Choroid plexus epithelial cell (primary cell): ENCODE results near the gene TEAD3.

Source experiments
- DNase-seq: peaks from one replicate; pipeline ENCODE4 v3.0.0-alpha.2; 2010; ENCODE audit warnings: low read depth
- H3K4me3 ChIP-seq: 2 replicates; pipeline ENCODE4 v1.5.1; 2011; ENCODE audit warnings: low read depth, mild to moderate bottlenecking, control low read depth, low read length, moderate library complexity
- TF ChIP-seq, protein P1 (sequence below): conservative IDR thresholded peaks from 2 replicates; pipeline ENCODE4 v1.5.1; 2011; ENCODE audit warnings: low read depth, mild to moderate bottlenecking, control low read depth, inconsistent platforms, low read length, moderate library complexity

The TEAD3 gene

DNA sequence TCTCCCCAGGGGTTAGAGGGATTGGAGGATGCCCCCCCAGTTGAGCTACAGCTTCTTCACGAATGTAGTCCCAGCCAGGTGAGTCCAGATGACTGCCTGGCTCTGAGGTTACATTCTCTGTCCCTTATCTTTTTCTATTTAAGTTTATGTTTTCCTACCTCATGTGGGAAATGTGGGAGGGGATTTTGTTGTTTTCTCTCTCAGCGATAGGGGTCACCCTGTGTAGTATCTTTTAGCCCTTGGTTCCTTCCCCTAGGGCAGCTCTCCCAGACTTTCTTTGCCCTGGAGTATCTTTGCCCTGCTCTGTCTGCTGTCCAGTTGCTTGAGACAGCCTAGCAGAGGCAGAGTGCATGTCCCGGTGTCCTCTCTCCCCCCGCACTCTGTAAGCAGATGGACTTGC lies 39.0 kb downstream of the TEAD3 start:
- no peak for DNase-seq
- H3K4me3 ChIP-seq: no peak overlapping the region
- TF ChIP-seq, protein P1, sequence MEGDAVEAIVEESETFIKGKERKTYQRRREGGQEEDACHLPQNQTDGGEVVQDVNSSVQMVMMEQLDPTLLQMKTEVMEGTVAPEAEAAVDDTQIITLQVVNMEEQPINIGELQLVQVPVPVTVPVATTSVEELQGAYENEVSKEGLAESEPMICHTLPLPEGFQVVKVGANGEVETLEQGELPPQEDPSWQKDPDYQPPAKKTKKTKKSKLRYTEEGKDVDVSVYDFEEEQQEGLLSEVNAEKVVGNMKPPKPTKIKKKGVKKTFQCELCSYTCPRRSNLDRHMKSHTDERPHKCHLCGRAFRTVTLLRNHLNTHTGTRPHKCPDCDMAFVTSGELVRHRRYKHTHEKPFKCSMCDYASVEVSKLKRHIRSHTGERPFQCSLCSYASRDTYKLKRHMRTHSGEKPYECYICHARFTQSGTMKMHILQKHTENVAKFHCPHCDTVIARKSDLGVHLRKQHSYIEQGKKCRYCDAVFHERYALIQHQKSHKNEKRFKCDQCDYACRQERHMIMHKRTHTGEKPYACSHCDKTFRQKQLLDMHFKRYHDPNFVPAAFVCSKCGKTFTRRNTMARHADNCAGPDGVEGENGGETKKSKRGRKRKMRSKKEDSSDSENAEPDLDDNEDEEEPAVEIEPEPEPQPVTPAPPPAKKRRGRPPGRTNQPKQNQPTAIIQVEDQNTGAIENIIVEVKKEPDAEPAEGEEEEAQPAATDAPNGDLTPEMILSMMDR: no peak

DNA sequence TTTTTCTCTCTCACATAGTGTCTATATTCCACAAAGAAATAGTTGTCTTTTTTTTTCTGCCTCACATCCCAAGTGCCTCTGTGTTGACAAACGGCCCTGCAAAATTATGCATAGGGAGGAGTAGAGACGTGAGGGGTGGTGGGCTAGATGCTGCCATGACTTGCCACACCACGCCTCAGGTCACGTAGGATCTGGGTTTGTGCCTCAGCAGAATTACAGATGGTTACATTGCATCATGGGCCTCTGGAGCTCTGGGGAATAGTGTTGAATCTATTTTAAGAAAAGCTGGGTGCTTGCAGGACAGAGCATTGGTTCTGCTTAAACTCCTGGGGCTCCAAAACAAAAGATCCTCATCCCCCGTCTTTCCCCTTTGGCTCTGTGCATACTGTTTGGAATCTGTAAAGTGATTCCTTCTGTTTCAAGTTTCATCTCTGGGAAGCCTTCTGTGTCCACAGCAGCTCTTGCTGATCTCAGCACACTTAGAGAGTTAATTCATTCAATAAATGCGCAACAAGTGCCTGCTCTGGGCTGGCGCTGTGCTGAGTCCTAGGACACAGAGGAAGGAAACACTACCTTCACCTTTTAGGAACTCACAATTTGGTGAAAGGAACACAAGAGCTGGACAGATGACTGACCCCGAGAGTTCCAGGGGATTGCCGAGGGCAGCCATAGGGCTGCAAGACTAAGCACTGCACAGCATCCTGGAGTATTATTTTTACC lies 42.3 kb downstream of the TEAD3 start:
- DNase-seq: no peak
- no peak overlapping the region for H3K4me3 ChIP-seq
- TF ChIP-seq, protein P1: no peak

GRCh38 chr6:35453236-35453635 lies 43.6 kb downstream of the TEAD3 start:
- TF ChIP-seq, protein P1: no peak
- peak overlapping the region; percentile 73 for H3K4me3 ChIP-seq
- no peak for DNase-seq

DNA sequence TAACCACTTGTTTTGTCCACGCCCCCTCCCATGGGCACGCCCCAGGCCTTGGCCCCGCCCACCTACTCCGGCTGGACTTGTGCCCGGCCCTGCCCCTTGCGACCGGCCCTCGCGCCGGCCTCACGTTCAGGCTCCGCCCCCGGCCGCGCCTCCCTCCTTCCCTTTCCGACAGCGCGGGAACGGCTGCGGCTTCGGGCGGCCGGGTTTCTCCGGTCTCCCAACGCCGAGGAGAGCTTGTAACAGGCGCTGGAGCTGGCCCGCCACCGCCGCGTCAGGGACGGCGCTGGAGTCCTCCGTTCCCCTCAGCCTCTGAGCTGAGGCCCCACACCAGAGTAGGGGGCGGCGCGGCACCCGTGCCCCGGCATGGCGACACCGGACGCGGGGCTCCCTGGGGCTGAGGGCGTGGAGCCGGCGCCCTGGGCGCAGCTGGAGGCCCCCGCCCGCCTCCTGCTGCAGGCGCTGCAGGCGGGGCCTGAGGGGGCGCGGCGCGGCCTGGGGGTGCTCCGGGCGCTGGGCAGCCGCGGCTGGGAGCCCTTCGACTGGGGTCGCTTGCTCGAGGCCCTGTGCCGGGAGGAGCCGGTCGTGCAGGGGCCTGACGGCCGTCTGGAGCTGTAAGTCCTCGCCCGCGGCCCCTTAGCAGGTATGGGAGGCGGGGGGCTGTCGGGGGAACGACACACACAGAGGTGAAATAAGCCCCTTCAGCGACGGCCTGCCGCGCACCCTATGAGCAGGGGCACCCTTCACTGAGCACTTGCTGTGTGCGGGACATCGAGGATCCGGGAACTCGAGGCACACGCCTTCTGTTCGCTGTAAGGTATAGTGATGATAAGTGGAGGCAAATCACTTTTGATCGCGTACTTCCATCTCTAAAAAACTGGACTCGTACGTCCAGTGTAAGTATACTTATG lies 44.4 kb downstream of the TEAD3 start, which contains the start of gene FANCE:
Gene FANCE, plus strand, starts transcription at position 156 of the 908 bp plus-strand sequence. Its CDS starts 208 bp downstream, at position 364.
- TF ChIP-seq, protein P1: no peak

GRCh38 chr6:35451354-35452182 lies 45.3 kb downstream of the TEAD3 start:
- TF ChIP-seq, protein P1: no peak
- peak overlapping the region; percentile 73 for H3K4me3 ChIP-seq
- no peak for DNase-seq

More for the DNA sequence above, 44.4 kb downstream of the TEAD3 start, which contains the start of gene FANCE:
- peak within 1 kb of the TSS; percentile 73 for H3K4me3 ChIP-seq
- peak; percentile 95 for DNase-seq

GRCh38 chr6:35449287-35449881 lies 47.5 kb downstream of the TEAD3 start:
- TF ChIP-seq, protein P1: peak; percentile 77
- peak; percentile 85 for DNase-seq
- H3K4me3 ChIP-seq: no peak overlapping the region
